DMS79 (cell line): ENCODE measurements around the gene LIG3.
"Not testable (repeated sequence)": the region's sequence is repeated elsewhere in the genome, so short reads cannot be mapped to it uniquely, and the experiment has no call there.

Experiments
- DNase-seq: peaks from one replicate; lab custom pipeline; 2025; lab: John Stamatoyannopoulos, UW

LIG3 gene

GRCh38 chr17:34980353-34980680 is at the start of gene LIG3:
TSS of gene LIG3 (plus strand) at chr17:34980512. CDS start at chr17:34983006, 2,494 bp downstream.
- DNase-seq = peak; percentile 73

- not testable (repeated sequence) for DNase-seq
Measured at GRCh38 chr17:34950780-34951179, 29.5 kb upstream of the LIG3 start.

GRCh38 chr17:34958438-34958837 is 21.9 kb upstream of the LIG3 start:
- DNase-seq = no peak

- DNase-seq = peak; percentile 91
Measured at GRCh38 chr17:34961093-34961911, 19.0 kb upstream of the LIG3 start, which contains the start of the genes CCT6B and ZNF830. TSS of gene CCT6B (minus strand) at chr17:34961460. CDS start at chr17:34961393, 67 bp downstream. TSS of gene ZNF830 (plus strand) at chr17:34961540. CDS start at chr17:34961567, 27 bp downstream.

GRCh38 chr17:34974179-34974578 is 6.1 kb upstream of the LIG3 start:
- no peak for DNase-seq

- DNase-seq = no peak
Measured at GRCh38 chr17:34974794-34975785, 5.2 kb upstream of the LIG3 start.

GRCh38 chr17:34979153-34979552 is 1.2 kb upstream of the LIG3 start:
- DNase-seq = no peak

GRCh38 chr17:34979650-34980352 is 511 bp upstream of the LIG3 start:
- DNase-seq = no peak

- DNase-seq = peak; percentile 56
Measured at GRCh38 chr17:34980681-34981537, 597 bp downstream of the LIG3 start.

- peak; percentile 16 for DNase-seq
Measured at GRCh38 chr17:34981538-34982241, 1.4 kb downstream of the LIG3 start.

GRCh38 chr17:34987232-34987631 is 6.9 kb downstream of the LIG3 start:
- DNase-seq = no peak

GRCh38 chr17:34988644-34989043 is 8.3 kb downstream of the LIG3 start:
- no peak for DNase-seq

GRCh38 chr17:34989473-34989872 is 9.2 kb downstream of the LIG3 start:
- DNase-seq = no peak

- peak; percentile 44 for DNase-seq
Measured at GRCh38 chr17:34990921-34991365, 10.6 kb downstream of the LIG3 start.

- no peak for DNase-seq
Measured at GRCh38 chr17:34991606-34992005, 11.3 kb downstream of the LIG3 start.

- no peak for DNase-seq
Measured at GRCh38 chr17:34993031-34993430, 12.7 kb downstream of the LIG3 start.

- no peak for DNase-seq
Measured at GRCh38 chr17:34996422-34997285, 16.3 kb downstream of the LIG3 start.

GRCh38 chr17:34997355-34997862 is 17.1 kb downstream of the LIG3 start:
- peak; percentile 82 for DNase-seq

- DNase-seq = peak; percentile 29
Measured at GRCh38 chr17:34998205-34998604, 17.9 kb downstream of the LIG3 start.
